Trophoblast cell (in vitro differentiated cells and primary cell): Measurements from ENCODE around the gene CASP7.

ENCODE experiments used
- DNase-seq, 2 donors: peaks; one replicate each; pipeline ENCODE4 v3.0.0-alpha.2; 2016
- H2AFZ ChIP-seq: 2 replicates; pipeline ENCODE4 v1.6.1; 2013; ENCODE audit warnings: low read length, moderate library complexity, mild to moderate bottlenecking; ENCODE audit not compliant: insufficient read depth, poor library complexity
- H2AK5ac ChIP-seq: 2 replicates; pipeline ENCODE4 v1.6.1; 2013; ENCODE audit warnings: mild to moderate bottlenecking, low read length
- H2BK120ac ChIP-seq: 2 replicates; pipeline ENCODE4 v1.6.1; 2013; ENCODE audit warnings: low read length, mild to moderate bottlenecking, moderate library complexity; ENCODE audit not compliant: insufficient read depth, poor library complexity
- H2BK12ac ChIP-seq: 2 replicates; pipeline ENCODE4 v1.6.1; 2013; ENCODE audit warnings: mild to moderate bottlenecking, low read length, moderate library complexity
- H2BK5ac ChIP-seq: 2 replicates; pipeline ENCODE4 v1.6.1; 2013; ENCODE audit warnings: low read length, low read depth, moderate library complexity, mild to moderate bottlenecking; ENCODE audit not compliant: poor library complexity
- H3K14ac ChIP-seq: 2 replicates; pipeline ENCODE4 v1.6.1; 2013; ENCODE audit warnings: mild to moderate bottlenecking, low read length
- H3K18ac ChIP-seq: 2 replicates; pipeline ENCODE4 v1.6.1; 2013; ENCODE audit warnings: mild to moderate bottlenecking, low read length
- H3K23ac ChIP-seq: 2 replicates; pipeline ENCODE4 v1.6.1; 2013; ENCODE audit warnings: low read length
- H3K27ac ChIP-seq: 2 replicates; pipeline ENCODE4 v1.5.1; 2013; ENCODE audit warnings: low read depth, mild to moderate bottlenecking, inconsistent platforms, low read length, moderate library complexity
- H3K27me3 ChIP-seq: 2 replicates; pipeline ENCODE4 v1.6.1; 2013; ENCODE audit warnings: inconsistent platforms, mild to moderate bottlenecking, low read length, moderate library complexity; ENCODE audit not compliant: insufficient read depth
- H3K36me3 ChIP-seq, 2 experiments: 1 replicate in 1 of 2; 2 replicates in 1 of 2; pipeline ENCODE4 v1.6.1; 2013; ENCODE audit warnings: low read length in 2 of 2, mild to moderate bottlenecking in 2 of 2, moderate library complexity in 1 of 2; ENCODE audit not compliant: insufficient read depth in 2 of 2, control insufficient read depth in 1 of 2
- H3K4ac ChIP-seq: 2 replicates; pipeline ENCODE4 v1.6.1; 2013; ENCODE audit warnings: low read depth, mild to moderate bottlenecking, low read length, moderate library complexity
- H3K4me1 ChIP-seq, 2 experiments: 1 replicate in 1 of 2; 2 replicates in 1 of 2; pipeline ENCODE4 v1.6.1; 2013; ENCODE audit warnings: low read length in 2 of 2, mild to moderate bottlenecking in 2 of 2, moderate library complexity in 1 of 2; ENCODE audit not compliant: insufficient read depth in 2 of 2, control insufficient read depth in 1 of 2
- H3K4me2 ChIP-seq: 2 replicates; pipeline ENCODE4 v1.6.1; 2013; ENCODE audit warnings: inconsistent platforms, mild to moderate bottlenecking, low read length, moderate library complexity
- H3K4me3 ChIP-seq: 2 replicates; pipeline ENCODE4 v1.5.1; 2013; ENCODE audit warnings: mild to moderate bottlenecking, low read depth, low read length, inconsistent platforms
- H3K79me1 ChIP-seq: one replicate; pipeline ENCODE4 v1.6.1; 2013; ENCODE audit warnings: low read length
- H3K79me2 ChIP-seq: 2 replicates; pipeline ENCODE4 v1.6.1; 2013; ENCODE audit warnings: low read length, mild to moderate bottlenecking; ENCODE audit not compliant: control insufficient read depth, insufficient read depth, poor library complexity
- H3K9ac ChIP-seq: 2 replicates; pipeline ENCODE4 v1.6.1; 2013; ENCODE audit warnings: mild to moderate bottlenecking, low read length
- H3K9me3 ChIP-seq: 2 replicates; pipeline ENCODE4 v1.6.1; 2013; ENCODE audit warnings: low read depth, mild to moderate bottlenecking, control low read depth, inconsistent platforms, low read length; ENCODE audit not compliant: insufficient read depth
- H4K12ac ChIP-seq: 2 replicates; pipeline ENCODE4 v1.6.1; 2013; ENCODE audit warnings: low read depth, mild to moderate bottlenecking, low read length, moderate library complexity
- H4K8ac ChIP-seq: 2 replicates; pipeline ENCODE4 v1.6.1; 2013; ENCODE audit warnings: low read depth, mild to moderate bottlenecking, low read length, moderate library complexity
- H4K91ac ChIP-seq: one replicate; pipeline ENCODE4 v1.6.1; 2013; ENCODE audit warnings: low read depth, mild to moderate bottlenecking, low read length, moderate library complexity
- WGBS: extraction: QIAGEN DNeasy Blood & Tissue Kit; methylation state at CpG from one replicate; pipeline ENCODE4 v1.1.7; 2013; ENCODE audit warnings: missing lambda C conversion rate; ENCODE audit not compliant: insufficient read length, insufficient coverage; ENCODE audit errors: extremely low coverage; 5-methylcytosine and 5-hydroxymethylcytosine counted together

The CASP7 gene

GRCh38 chr10:113705344-113705652 lies 25.6 kb downstream of the CASP7 start:
- no peaks in the 10 kb centered on the region for H3K79me1 ChIP-seq
- H4K8ac ChIP-seq, result no peak overlapping the region
- no peak overlapping the region for H2AFZ ChIP-seq
- H4K12ac ChIP-seq, result no peak overlapping the region
- no peak overlapping the region for H3K14ac ChIP-seq
- H4K91ac ChIP-seq, result no peak overlapping the region
- H3K4me1 ChIP-seq, result peaks cover 4 to 9% of the 10 kb centered on the region in 2 experiments
- H2BK120ac ChIP-seq, result no peak overlapping the region
- no peak overlapping the region for H2AK5ac ChIP-seq
- DNase-seq, result no peak
- H3K4ac ChIP-seq, result no peak overlapping the region
- H3K36me3 ChIP-seq, result no peaks in the 10 kb centered on the region
- no peak overlapping the region for H3K9ac ChIP-seq
- H3K27me3 ChIP-seq, result no peaks in the 10 kb centered on the region
- H3K27ac ChIP-seq, result no peak overlapping the region
- no peak overlapping the region for H3K23ac ChIP-seq
- H2BK5ac ChIP-seq, result no peak overlapping the region
- no peak overlapping the region for H3K4me2 ChIP-seq
- no peak overlapping the region for H3K4me3 ChIP-seq
- H3K79me2 ChIP-seq, result no peaks in the 10 kb centered on the region
- H3K9me3 ChIP-seq, result peaks cover 3% of the 10 kb centered on the region
- no peak overlapping the region for H3K18ac ChIP-seq
- H2BK12ac ChIP-seq, result no peak overlapping the region

GRCh38 chr10:113706623-113707022 lies 26.9 kb downstream of the CASP7 start:
- H3K79me1 ChIP-seq, result no peaks in the 10 kb centered on the region
- H4K91ac ChIP-seq, result no peak overlapping the region
- no CpG with 5 or more reads among the region's 5 CpGs for WGBS
- no peak overlapping the region for H3K27ac ChIP-seq
- H3K4me1 ChIP-seq, result peaks cover 13 to 16% of the 10 kb centered on the region in 2 experiments
- no peak overlapping the region for H2BK5ac ChIP-seq
- no peaks in the 10 kb centered on the region for H3K79me2 ChIP-seq
- no peak overlapping the region for H3K23ac ChIP-seq
- no peak overlapping the region for H2AFZ ChIP-seq
- H4K8ac ChIP-seq, result no peak overlapping the region
- no peak overlapping the region for H2BK12ac ChIP-seq
- no peak overlapping the region for H2BK120ac ChIP-seq
- H3K9ac ChIP-seq, result no peak overlapping the region
- no peak overlapping the region for H2AK5ac ChIP-seq
- no peak overlapping the region for H3K14ac ChIP-seq
- no peak overlapping the region for H3K4ac ChIP-seq
- no peaks in the 10 kb centered on the region for H3K27me3 ChIP-seq
- H4K12ac ChIP-seq, result no peak overlapping the region
- H3K18ac ChIP-seq, result no peak overlapping the region
- DNase-seq, result no peak
- no peaks in the 10 kb centered on the region for H3K36me3 ChIP-seq
- H3K9me3 ChIP-seq, result peaks cover 3% of the 10 kb centered on the region
- no peak overlapping the region for H3K4me3 ChIP-seq
- H3K4me2 ChIP-seq, result no peak overlapping the region

- Histone ChIP-seq H3K23ac (no peak overlapping the region), H4K12ac (no peak overlapping the region), H3K4me3 (no peak overlapping the region), H3K79me2 (no peaks in the 10 kb centered on the region), H3K14ac (no peak overlapping the region), H4K91ac (no peak overlapping the region), H3K4ac (no peak overlapping the region), H3K27ac (peak overlapping the region; percentile 59), H3K18ac (no peak overlapping the region), H3K27me3 (no peaks in the 10 kb centered on the region), H3K4me2 (peak overlapping the region; percentile 2), H2AFZ (no peak overlapping the region), H3K9ac (no peak overlapping the region), H3K36me3 (no peaks in the 10 kb centered on the region), H3K79me1 (no peaks in the 10 kb centered on the region), H2BK5ac (no peak overlapping the region), H3K9me3 (peaks cover 3% of the 10 kb centered on the region), H4K8ac (no peak overlapping the region), H2BK120ac (no peak overlapping the region), H2BK12ac (no peak overlapping the region), H2AK5ac (no peak overlapping the region), H3K4me1 (peaks cover 16 to 18% of the 10 kb centered on the region in 2 experiments)
- no peak for DNase-seq
- no CpG with 5 or more reads among the region's 6 CpGs for WGBS
Observed at GRCh38 chr10:113708640-113709039, 28.9 kb downstream of the CASP7 start.

DNA sequence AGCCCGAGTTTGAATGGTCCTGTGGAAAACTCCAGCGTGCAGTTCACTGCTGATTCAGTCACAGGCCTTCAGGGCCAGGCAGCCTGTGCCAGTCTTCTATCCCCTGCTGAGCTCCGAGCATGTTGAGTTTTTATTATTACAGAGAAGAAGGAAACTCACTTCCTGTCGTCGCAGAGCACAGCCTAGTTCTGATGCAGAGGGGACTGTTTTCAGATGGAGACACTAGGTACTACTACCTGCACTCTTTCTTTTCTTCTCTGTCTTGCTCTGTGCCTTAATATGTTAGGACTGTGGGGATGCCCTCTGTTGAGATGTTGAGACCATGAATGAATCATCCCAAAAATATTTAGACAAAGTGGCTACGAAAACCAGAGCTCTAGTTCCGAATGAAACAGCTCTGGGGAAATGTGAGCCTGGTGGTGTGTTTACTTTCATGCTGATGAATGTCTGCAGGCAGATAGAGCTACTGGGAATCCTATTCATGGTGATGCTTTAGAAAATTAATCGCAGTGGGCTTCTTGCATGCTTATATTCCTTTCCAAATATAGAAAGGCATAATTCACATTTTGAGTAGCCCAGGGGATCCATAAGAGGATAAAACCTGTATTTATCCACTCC lies 29.6 kb downstream of the CASP7 start:
- peak overlapping the region; percentile 2 for H3K4me2 ChIP-seq
- no peak overlapping the region for H2BK12ac ChIP-seq
- peak overlapping the region; percentile 59 for H3K27ac ChIP-seq
- H3K14ac ChIP-seq, result no peak overlapping the region
- peaks cover 3% of the 10 kb centered on the region for H3K9me3 ChIP-seq
- no peaks in the 10 kb centered on the region for H3K79me1 ChIP-seq
- H4K12ac ChIP-seq, result no peak overlapping the region
- WGBS, result no CpG with 5 or more reads among the region's 8 CpGs
- no peak overlapping the region for H3K4ac ChIP-seq
- peak overlapping the region; percentile 29 for H2BK5ac ChIP-seq
- no peak overlapping the region for H3K18ac ChIP-seq
- no peak for DNase-seq
- no peak overlapping the region for H4K91ac ChIP-seq
- H2AFZ ChIP-seq, result no peak overlapping the region
- H3K36me3 ChIP-seq, result no peaks in the 10 kb centered on the region
- peak overlapping the region; percentile 14 for H4K8ac ChIP-seq
- peaks cover 16 to 18% of the 10 kb centered on the region in 2 experiments for H3K4me1 ChIP-seq
- no peak overlapping the region for H3K4me3 ChIP-seq
- H3K27me3 ChIP-seq, result no peaks in the 10 kb centered on the region
- H2AK5ac ChIP-seq, result no peak overlapping the region
- H3K9ac ChIP-seq, result no peak overlapping the region
- H2BK120ac ChIP-seq, result no peak overlapping the region
- no peak overlapping the region for H3K23ac ChIP-seq
- no peaks in the 10 kb centered on the region for H3K79me2 ChIP-seq
